Measurements from ENCODE around the gene KCNAB1.
"Not testable (repeated sequence)": the region's sequence is repeated elsewhere in the genome, so short reads cannot be mapped to it uniquely, and the experiment has no call there.

The KCNAB1 gene

DNA sequence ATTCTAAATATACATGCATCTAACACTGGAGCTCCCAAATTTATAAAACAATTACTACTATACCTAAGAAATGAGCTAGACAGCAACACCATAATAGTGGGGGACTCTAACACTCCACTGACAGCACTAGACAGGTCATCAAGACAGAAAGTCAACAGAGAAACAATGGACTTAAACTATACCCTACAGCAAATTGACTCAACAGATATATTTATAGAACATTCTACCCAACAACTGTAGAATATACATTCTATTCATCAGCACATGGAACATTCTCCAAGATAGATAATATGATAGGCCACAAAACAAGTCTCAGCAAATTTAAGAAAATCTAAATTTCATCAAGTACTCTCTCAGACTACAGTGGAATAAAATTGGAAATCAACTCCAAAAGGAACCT lies 102.0 kb downstream of the KCNAB1 start:
- not testable (repeated sequence) for DNase-seq

DNA sequence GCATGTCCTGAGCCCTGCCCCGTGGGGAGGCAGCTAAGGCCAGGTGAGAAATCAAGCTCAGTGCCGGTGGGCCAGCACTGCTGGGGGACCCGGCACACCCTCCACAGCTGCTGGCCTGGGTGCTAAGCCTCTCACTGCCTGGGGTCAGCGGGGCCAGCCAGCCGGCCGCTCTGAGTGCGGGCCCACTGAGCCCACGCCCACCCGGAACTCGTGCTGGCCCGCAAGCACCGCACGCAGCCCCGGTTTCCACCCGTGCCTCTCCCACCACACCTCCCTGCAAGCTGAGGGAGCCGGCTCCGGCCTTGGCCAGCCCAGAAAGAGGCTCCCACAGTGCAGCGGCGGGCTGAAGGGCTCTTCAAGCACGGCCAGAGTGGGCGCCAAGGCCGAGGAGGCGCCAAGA lies 103.7 kb downstream of the KCNAB1 start:
- DNase-seq: not testable (repeated sequence)

GRCh38 chr3:156226676-156227420 lies 106.5 kb downstream of the KCNAB1 start:
- no peak for DNase-seq

DNA sequence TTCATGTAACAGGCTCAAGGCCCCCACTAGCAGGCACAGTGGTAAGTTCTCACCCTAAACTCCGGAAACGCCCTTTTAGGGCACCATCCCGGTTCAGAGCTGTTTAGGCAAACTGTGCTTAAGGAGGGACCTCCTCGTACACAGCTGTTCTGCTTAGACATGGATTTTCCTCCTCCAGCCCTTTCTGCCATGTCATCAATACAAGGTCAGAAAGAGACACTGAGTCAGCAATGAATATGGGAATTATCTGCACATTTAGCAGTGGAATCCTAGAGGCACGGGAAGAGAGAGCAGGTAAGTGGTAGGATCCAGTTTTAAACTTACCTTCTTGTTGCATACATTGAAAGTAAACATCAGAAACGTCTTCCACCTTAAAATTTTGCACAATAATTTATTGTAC lies 107.3 kb downstream of the KCNAB1 start:
- no peak for DNase-seq

GRCh38 chr3:156230278-156230900 lies 110.0 kb downstream of the KCNAB1 start:
- DNase-seq: no peak

DNA sequence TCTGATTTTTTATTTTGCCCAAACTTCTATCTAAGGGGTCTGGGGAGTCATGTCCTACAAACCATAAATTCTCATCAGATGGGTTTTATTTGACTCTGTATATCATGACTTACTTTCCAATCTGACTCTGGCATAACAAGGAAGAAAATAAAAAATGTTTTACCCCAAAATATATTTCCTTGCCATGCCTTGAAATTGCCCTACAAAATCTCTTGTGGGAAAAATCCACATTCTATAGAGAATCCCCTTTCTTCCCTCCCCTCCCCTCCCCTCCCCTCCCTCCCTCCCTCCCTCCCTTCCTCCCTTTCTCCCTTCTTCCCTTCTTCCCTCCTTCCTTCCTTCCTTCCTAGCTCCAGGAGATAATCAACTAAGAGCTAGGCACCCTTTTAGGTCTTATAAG lies 110.8 kb downstream of the KCNAB1 start:
- DNase-seq: not testable (repeated sequence)

DNA sequence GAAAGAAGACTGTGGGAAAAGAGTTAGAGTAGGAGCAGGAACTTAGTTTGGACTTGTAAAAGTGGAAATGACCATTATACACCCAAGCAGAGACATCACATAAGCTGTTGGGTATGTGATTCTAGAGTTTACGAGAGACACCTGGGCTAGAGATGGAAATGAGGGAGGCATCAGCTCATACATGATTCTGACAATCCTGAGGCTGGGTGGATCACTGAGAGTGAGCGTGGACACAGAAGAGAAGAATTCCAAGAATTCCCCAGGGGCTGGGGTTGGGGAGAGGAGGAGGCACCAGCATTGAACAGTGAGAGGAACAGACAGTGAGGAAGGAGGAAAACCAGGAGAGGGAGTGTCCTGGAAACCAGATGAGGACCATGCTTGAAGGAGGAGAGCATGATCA lies 113.5 kb downstream of the KCNAB1 start:
- no peak for DNase-seq

DNA sequence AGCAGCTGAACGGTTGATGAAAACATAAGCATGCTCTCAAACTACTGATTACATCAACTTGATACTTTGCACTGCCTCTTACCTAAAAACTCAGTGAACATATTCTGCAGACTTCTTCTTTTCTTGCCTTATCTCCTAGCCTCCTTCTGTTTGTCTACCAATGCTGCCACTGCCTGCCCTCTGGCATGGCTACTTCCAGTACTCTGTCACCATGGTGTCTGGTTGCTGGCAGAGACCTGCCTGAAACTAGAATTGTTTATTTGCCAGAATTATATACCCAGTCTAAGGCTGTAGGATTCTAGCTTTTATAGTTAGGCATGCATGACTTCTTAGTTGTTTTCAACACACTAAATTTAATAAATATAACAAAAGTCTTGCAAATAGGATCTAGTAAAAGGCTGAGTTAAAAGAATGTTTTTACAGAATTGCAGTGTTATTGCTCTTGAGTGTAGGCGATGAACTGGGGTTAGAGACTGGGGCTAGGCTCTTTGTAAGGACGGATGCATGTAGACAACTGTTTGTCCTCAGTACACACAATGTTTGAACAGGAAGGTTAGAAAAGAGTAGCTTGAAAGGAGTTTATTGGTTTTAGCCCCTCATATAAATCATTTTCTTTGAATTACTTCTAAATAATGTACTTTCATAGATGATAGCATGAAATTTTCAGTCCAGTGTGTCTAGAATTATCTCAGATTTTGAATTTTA lies 116.3 kb downstream of the KCNAB1 start:
- no peak for DNase-seq

GRCh38 chr3:156240642-156241041 lies 120.3 kb downstream of the KCNAB1 start:
- no peak for DNase-seq

GRCh38 chr3:156246961-156247725 lies 126.8 kb downstream of the KCNAB1 start:
- DNase-seq: no peak

DNA sequence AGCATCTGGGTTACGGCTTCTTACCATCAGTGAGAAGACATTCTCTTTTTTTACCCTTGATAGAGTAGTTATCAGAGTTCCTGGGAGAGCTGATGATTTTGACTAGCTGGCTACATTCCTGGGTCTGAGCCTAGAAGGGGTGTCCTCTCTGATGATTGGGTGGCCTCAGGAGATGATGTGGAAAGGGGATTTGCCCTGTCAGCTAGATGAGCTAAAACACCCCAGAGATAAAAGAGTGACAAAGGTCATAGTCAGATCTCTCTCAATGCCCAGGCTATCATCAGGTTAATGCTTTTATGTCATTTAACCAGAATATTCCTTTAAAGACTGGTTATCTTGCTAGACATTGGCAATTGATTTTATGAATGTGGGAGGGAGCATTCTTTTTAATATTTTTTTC lies 130.2 kb downstream of the KCNAB1 start:
- no peak for DNase-seq

- DNase-seq: no peak
These were observed 131.0 kb downstream of the KCNAB1 start for GRCh38 chr3:156251424-156251823.

DNA sequence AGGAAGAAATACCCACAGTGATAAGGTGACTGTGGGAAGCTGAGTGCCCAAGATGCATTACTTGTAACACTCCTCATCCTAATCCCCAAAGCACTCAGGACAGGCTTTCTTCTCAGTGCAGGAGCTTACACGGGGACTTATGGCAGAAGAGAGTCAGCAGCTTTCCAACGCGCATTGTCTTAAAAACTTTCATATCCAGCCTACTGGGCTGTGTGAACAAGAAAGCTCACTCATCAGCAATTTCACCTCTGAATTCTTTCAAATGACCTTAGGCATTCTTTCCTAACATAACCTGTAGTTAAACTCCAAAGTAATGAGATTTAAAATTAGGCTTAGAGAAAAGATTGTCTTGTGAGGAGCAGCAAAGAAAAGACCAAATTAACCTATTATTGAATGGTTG lies 132.3 kb downstream of the KCNAB1 start:
- no peak for DNase-seq

- DNase-seq: no peak
These were observed 132.8 kb downstream of the KCNAB1 start for GRCh38 chr3:156253150-156253549.

DNA sequence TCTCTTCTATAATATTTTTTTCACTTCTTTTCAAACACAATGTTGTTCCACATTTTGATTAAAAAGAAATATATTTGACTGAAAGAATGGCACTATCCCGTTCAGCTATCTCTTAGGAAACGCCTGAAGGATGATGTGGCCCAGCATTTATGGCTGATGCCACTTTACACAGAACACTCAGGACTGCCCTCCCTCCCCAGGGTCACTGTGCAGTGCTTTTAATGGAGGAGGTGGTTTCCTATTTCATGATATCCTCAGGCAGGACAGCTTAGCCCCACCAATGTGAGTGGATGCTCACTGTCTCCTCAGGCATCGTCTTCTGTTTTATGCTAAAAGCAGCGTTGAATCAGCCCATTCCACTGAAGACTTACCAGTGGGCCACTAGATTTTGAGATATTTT lies 135.9 kb downstream of the KCNAB1 start:
- no peak for DNase-seq

- DNase-seq: no peak
These were observed 136.6 kb downstream of the KCNAB1 start for GRCh38 chr3:156256945-156257344.

DNA sequence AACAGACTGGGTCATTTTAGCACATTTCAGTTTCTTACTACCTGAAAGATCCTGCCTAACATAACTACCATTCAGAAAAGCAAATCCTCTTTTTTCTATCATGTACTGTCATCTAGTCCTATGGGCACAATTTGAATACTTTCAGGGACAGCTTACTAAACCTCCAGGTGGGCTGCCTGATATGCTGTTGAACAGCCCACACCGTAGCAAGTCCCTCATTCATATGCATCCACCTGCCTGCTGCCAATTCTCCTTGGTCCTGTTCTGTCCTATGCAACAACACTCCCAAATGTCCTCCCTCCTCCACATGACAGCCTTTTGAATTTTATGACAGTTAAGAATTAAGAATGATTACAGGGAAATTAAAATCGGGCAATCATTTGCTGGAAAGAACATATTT lies 137.9 kb downstream of the KCNAB1 start:
- DNase-seq: no peak

- no peak for DNase-seq
These were observed 139.5 kb downstream of the KCNAB1 start for GRCh38 chr3:156259896-156260295.

GRCh38 chr3:156260331-156260730 lies 140.0 kb downstream of the KCNAB1 start:
- DNase-seq: no peak

DNA sequence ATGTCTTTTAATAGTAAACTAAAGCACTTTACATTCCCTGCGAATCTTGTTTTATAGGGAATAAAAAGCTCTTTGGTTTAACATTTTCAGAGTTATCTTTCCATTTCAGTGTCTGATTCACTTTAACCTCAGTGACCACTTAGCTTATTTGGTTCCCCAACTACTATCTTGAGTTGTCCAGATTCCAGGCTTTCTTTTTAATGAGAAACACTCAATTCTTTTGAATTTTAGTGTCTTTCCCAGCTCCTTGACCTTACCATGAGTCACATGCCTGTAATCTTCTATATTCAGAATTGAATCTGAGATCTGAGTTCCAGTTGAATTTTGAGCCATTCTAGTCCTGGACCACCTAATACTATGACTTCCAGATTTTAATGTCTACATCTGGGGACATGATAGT lies 144.4 kb downstream of the KCNAB1 start:
- no peak for DNase-seq

DNA sequence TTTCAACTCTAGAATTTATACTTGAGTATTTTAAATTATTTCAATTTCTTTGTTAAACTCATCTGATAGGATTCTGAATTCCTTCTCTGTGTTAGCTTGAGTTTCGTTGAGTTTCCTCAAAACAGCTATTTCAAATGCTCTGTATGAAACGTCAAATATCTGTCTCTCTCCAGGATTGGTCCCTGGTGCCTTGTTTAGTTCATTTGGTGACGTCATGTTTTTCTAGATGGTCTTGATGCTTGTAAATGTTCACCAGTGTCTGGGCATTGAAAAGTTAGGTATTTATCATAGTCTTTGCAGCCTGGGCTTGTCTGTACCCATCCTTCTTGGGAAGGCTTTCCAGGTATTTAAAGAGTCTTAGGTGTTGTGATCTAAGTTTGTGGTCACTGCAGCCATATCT lies 151.1 kb downstream of the KCNAB1 start:
- DNase-seq: no peak

DNA sequence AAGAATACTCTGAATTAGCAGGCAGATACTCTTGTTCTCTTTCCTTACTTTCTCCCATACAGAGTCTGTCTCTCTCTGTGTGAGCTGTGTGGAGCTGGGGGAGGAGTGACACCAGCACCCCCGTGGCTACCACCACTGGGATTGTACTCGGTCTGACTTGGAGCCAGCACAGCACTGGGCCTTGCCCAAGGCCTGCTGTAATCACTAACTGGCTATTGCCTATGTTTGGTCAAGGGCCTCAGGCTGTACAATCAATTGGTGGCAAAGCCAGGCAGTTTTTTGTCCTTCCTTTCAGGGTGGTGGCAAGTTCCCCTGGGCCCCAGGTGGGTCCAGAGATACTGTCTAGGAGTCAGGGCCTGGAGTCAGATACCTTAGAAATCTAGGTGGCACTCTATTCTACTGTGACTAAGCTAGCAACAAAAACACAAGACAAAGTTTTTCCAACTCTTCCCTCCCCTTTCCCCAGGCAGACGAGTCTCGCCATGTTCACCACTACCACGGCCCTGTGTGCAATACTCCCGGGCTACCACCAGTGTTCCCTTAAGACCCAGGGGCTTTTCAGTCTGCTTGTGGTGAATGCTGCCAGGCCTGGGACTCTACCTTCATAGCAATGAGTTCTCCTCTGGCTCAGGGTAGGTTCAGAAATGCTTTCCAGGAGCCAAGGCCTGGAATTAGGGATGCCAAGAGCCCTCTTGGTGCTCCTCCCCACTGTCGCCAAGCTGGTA lies 151.8 kb downstream of the KCNAB1 start:
- DNase-seq: no peak

Data from C1 segment of cervical spinal cord (tissue), 14 donors.